Activated naive CD4-positive, alpha-beta T cell treated with Interleukin-2 at 50 U/mL for 16 hours (primary cell): Measurements from ENCODE around the gene DOCK1.

Experiments
- DNase-seq: peaks from one replicate; pipeline ENCODE4 v3.0.0-alpha.2; 2020

The DOCK1 gene

GRCh38 chr10:127190427-127190826 is 285.2 kb downstream of the DOCK1 start:
- no peak for DNase-seq

DNA sequence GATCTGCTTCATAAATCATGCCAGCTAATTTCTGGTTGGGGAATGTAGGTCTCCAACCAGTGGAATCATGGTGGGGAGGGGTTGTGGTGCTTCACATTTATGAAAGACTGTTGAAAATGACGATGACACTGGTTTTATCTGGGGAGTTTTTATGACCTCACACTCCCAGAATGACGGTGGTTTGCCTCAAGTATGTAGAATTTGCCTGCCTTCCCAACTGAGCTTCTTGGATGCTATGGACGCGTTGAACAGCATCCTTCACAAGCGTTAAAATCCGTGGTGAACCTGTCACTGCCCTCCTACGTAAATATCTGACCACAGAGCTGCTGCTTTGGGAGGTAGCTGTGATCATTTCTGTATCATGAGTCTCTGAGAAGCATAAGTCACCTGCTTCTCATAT is 287.9 kb downstream of the DOCK1 start:
- DNase-seq: no peak

GRCh38 chr10:127194111-127194510 is 288.9 kb downstream of the DOCK1 start:
- DNase-seq: no peak

- DNase-seq: no peak
Measured at GRCh38 chr10:127194599-127194998, 289.4 kb downstream of the DOCK1 start.

DNA sequence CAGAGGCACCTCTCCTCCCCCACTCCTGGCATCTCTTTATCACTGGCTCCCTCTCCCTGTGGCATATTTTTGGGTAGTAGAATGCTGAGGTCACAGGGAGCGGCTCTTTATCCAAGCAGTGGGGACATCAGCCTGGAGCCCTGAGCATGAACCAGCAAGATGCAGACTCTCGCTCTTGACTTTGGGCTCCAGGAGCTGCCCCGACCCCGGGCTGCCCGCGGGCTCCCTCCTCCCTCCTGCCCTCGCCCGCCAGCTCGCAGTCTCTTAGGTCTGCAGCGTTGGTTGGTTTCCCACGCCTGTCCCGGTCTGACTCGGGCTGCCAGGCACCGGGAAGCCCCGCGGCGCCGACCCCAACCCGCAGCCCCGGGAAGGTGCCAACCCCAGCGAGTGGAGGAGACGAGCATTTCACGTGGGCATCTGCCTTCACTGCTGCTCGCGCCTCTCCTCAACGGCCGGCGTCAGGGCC is 289.8 kb downstream of the DOCK1 start:
- DNase-seq: no peak

DNA sequence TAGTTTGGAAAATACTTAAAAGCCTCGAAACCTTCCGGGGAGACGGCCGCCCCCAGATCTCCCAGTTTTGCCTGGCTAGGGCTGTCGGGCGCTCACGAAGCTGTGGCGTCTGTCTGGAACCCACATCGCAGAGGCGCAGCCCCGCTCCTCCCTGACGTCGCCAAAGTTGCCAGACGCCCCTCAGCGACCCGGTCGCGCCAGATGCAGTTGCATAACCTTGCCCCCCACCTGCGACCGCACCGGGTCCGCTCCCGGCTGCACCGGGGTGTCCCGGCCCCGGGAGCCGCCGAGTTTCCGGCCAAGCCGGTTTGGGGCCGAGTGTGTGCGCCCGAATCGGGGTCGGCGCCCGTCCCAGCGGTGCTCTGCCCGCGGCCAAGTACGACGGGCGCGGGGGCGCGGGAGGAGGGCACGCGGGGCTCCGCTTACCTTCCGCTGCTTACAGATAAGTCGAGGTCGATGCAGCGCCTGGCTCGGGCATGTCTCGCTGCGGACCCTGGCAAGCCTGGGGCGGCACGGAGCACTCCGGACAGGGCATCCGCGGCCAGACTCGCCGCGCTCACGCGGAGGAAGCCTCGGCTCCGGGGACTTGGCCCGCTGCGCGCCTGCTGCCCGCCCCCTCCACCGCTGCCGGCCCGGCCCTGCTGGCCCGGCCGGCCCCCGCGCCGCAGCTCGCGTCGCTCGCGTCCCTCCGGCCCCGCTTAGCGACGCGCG is 290.5 kb downstream of the DOCK1 start:
- DNase-seq: no peak

DNA sequence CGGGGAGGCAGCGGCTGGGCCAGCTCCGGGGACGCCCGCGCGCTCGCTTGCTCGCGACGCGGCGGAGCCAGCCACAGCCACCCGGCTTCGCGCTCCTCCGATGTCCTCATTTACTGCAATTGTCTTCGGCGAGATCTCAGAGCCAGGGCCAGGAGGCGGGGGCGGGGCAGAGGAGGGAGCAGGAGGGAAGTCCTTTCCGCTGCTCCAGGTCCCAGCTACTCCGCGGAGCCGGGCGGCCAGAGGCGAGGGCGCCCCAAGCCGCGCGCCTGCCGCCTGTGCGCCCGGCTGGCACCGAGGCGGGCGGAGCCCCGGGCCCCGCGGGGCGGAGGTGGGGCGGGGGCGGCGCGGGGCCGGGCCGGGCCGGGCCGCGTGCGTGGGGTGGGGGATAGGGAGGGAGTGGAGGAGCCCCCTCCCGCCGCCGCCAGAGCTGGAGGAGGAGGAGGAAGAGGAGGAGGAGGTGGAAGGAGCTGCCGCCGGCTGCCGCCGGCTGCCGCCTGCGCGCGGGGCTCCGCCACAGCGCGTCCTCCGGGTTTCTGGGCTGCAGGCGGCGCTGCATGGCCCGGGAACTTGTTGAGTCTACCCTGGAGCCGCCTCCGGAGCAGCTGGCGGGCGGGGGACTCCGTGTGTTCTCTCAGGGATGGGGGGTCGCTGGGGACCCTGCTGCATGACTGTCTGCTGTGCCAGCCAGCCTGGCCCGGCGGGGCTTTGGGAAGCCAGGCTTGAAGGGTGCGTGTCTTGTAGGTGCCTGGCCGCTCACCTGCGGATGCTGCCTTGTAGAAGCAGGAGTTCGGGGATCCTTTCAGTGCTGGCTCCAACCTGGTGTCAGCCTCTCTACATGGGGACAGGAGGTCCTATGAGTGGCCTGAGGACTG is 291.3 kb downstream of the DOCK1 start, which contains the start of gene INSYN2A:
Gene INSYN2A (minus strand): TSS at position 310 of the 872 bp plus-strand sequence. CDS start 20,196 bp downstream, outside the sequence.
- no peak for DNase-seq

GRCh38 chr10:127197154-127197432 is 291.9 kb downstream of the DOCK1 start:
- no peak for DNase-seq

DNA sequence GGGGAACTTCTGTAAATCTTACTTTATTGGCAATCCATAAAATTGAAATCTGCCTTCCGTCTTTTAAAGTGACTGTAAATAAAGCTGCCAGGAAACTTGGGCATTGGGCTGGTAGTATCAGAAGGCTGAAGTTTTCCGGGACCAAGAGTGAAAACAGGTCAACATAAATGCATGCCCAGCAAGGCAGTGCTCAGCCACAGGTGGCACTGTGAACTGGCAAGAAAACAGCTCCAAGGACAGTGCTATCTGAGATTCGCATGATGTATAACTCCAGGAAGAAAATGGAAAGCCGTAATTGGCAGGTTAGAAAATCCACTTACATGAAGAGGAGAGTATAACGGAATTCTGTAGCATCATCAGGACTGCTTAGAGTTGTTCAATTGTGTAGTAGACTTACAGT is 293.1 kb downstream of the DOCK1 start:
- DNase-seq: no peak

GRCh38 chr10:127198721-127199120 is 293.5 kb downstream of the DOCK1 start:
- DNase-seq: no peak

- DNase-seq: no peak
Measured at GRCh38 chr10:127200646-127201045, 295.4 kb downstream of the DOCK1 start.

DNA sequence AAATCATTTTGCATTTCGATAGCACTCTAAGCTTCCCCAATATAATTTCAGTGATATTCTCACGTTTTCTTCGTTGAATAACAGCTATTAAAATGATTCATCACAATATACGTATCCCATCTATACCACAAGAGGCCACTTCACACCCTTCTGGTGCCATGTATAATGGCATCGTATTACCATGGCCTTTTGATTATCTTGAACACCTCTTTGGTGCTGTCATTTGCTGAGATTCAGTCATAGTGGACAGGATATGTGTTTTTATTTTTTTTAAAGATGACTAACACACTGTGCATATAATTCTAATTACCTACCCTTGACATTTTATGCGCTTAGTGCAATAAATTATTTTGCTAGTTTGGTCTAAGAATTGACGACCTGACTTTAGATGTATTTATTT is 297.8 kb downstream of the DOCK1 start:
- DNase-seq: no peak

- DNase-seq: no peak
Measured at GRCh38 chr10:127207081-127207480, 301.9 kb downstream of the DOCK1 start.

DNA sequence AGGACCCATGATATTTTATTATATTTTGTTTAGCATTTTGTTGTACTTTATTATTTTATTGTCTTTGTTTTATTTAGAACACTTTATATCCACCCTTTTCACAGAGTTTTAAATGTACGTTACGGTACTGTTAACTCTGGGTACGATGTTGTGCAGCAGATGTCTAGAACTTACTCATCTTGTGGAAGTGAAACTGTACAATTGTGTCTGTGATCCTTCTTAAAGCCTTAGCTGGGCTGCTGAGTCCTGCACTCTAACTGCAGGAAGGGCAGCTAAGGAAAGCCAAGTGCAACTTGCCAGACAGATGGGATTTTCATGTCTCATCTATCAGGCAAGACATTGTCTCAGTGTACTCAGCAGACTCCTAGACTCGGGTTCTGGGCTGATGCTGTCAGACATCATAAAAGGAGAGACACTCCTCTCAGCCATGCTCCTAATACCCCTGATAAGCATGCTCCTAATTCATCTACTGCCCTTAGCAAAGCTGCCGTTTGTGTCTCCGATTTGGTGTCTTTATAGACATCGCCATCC is 305.8 kb downstream of the DOCK1 start:
- no peak for DNase-seq

DNA sequence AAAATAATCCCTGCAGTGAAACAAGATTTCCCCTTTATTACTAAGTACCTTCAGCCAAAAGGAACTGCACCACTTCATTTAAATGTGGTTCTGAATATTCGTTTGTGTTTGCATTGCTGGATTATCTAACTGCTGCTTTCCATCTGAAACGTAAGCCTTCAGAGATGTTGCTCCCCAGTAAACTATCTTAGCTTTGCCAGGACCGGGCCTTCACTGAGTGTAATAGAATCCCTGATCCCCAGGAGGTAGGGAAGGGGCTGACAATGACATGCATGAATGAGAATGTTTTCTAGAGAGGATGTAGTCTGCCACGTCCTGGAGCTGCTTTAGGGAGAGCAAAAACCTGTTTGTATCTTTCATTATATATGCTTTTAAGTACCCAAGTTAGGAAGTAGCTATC is 310.6 kb downstream of the DOCK1 start:
- DNase-seq: no peak

GRCh38 chr10:127216274-127216673 is 311.0 kb downstream of the DOCK1 start:
- no peak for DNase-seq

- DNase-seq: no peak
Measured at GRCh38 chr10:127216786-127217185, 311.6 kb downstream of the DOCK1 start.

DNA sequence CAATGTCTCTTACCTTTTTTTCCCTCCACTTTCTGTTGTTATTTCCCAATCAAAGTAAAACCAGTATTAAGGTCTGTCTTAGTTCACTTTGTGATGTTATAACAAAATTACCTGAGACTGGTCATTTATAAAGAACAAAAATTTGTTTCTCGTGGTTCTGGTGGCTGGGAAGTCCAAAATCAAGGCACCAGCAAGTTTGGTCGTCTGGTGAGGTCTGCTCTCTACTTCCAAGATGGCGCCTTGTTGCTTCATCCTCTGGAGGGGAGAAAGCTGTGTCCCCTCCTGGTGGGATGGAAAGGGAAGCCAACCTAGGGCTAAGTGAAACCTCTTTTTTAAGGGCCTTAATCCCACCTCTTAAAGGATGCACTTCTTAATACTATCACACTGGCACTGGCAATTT is 313.4 kb downstream of the DOCK1 start:
- DNase-seq: no peak

DNA sequence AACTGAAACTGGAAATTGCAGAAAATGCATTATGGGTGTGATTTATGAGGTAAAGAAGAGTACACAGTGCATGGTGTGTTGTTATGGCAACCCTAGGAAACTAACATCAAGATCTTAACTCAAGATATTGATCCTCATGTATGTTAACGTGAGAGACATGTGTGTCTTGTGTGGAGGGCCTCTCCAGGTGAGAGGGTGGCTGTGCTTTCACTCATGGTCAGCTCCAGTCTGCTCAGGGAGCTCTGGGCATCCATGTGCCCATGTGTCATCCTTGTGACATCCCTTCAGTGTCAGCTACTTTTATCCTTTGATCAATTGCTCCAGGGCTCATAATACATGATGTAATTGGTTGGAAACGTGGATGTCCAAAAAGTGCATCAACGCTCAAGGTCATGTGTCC is 316.1 kb downstream of the DOCK1 start:
- no peak for DNase-seq

- no peak for DNase-seq
Measured at GRCh38 chr10:127227027-127227426, 321.8 kb downstream of the DOCK1 start.

DNA sequence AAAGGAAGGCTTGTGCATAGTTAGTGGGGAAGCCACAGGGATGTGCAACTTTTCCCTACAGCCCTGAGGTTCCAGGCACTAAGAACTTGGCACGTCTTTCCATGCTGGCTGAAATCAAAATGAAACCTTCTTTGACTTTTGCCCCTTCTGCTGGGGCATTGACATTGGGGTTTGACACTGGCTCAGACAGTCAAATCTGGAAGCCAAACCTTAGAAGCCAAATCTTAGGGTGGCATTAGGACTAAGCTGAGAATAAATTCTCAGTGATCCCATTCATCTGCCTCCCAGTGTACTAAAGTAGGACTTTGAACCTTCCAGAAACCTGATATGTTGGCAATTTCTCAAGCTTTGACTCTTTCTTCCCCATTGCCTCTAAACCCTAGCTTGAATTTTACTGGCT is 322.4 kb downstream of the DOCK1 start:
- no peak for DNase-seq

DNA sequence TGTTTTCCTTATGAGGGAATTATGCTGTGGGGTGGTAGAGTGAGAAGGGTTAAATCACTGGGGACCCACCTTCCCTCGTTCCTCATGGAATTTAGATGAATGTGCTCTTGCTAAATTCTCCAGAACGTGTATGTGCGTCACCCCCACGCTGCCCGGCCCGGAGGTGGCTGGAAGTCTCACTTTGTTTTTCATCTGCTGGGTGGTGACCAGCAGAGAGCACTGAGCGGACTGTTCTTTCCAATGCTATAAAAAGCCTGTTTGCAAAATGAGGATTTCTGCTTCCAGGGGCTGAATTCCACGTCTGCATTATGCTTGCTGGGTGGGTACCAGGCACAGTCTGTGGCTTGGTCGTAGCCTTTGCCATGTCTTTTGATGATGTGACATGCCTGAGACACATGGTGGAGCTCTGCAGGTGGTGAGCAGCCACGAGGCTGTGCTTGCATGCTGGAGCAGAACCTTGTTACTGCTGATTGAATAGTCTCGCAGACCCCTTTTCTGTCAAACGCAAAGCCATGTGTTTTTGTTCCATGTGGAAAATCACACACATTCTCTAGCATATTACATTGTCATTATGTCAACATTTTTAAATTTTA is 323.1 kb downstream of the DOCK1 start:
- DNase-seq: no peak

DNA sequence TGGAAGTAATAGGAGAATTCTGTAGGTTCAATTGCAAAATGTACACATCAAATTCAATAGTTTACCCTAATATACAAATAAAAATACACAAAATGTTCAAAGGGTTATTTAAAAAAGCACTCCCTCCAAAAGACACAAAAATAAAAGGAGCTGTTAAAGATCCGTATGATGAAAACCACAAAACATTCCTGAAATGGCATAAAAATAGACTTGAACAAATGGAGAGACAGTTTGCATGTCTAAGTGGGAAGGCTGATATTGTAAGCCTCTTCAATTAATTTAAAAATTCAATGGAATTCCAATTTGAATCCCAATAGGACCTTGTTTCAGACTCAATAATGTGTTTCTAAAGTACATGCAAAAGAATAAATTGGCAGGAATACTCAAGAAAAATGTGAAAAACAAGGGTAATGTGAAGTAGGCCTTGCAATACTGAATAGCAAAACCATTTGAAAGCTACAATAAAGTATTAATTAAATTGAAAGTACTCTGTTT is 329.1 kb downstream of the DOCK1 start:
- DNase-seq: no peak

- no peak for DNase-seq
Measured at GRCh38 chr10:127236266-127236665, 331.0 kb downstream of the DOCK1 start.
